H9 (cell line): ENCODE results near the gene KLB. TPM values are rescaled to one million over a fixed set of nuclear protein-coding genes. Genes with fewer than 3 reads are reported as not detected.
"Not testable (repeated sequence)": the region's sequence is repeated elsewhere in the genome, so short reads cannot be mapped to it uniquely, and the experiment has no call there.

Experiments used
- DNase-seq: peaks from one replicate; pipeline ENCODE4 v3.0.0-alpha.2; 2017
- H2AFZ ChIP-seq: one replicate; pipeline ENCODE4 v1.6.1; 2013; ENCODE audit warnings: mild to moderate bottlenecking, low read length, control low read depth, moderate library complexity
- H2AK5ac ChIP-seq: 2 replicates; pipeline ENCODE4 v1.6.1; 2013; ENCODE audit warnings: low read length, control low read depth, mixed read lengths; ENCODE audit not compliant: insufficient read length
- H2BK120ac ChIP-seq: one replicate; pipeline ENCODE4 v1.6.1; 2013; ENCODE audit warnings: low read depth, mild to moderate bottlenecking, low read length, control low read depth, inconsistent platforms; ENCODE audit not compliant: poor library complexity, severe bottlenecking
- H2BK12ac ChIP-seq: 2 replicates; pipeline ENCODE4 v1.6.1; 2013; ENCODE audit warnings: low read length, control low read depth, mixed read lengths, low read depth; ENCODE audit not compliant: insufficient read length
- H2BK15ac ChIP-seq: 2 replicates; pipeline ENCODE4 v1.6.1; 2013; ENCODE audit warnings: low read depth, low read length, control low read depth
- H2BK20ac ChIP-seq: one replicate; pipeline ENCODE4 v1.6.1; 2013; ENCODE audit warnings: low read depth, mild to moderate bottlenecking, low read length, control low read depth, inconsistent platforms; ENCODE audit not compliant: poor library complexity, severe bottlenecking
- H2BK5ac ChIP-seq: 2 replicates; pipeline ENCODE4 v1.6.1; 2013; ENCODE audit warnings: low read length, control low read depth, mixed read lengths; ENCODE audit not compliant: insufficient read length
- H3K14ac ChIP-seq: 2 replicates; pipeline ENCODE4 v1.6.1; 2013; ENCODE audit warnings: low read length, control low read depth; ENCODE audit not compliant: insufficient read depth
- H3K18ac ChIP-seq: 2 replicates; pipeline ENCODE4 v1.6.1; 2013; ENCODE audit warnings: low read depth, mild to moderate bottlenecking, mixed read lengths, low read length, control low read depth; ENCODE audit not compliant: insufficient read length
- H3K23ac ChIP-seq: 2 replicates; pipeline ENCODE4 v1.6.1; 2013; ENCODE audit warnings: low read length, control low read depth, mixed read lengths, low read depth; ENCODE audit not compliant: insufficient read length
- H3K23me2 ChIP-seq: 2 replicates; pipeline ENCODE4 v1.6.1; 2013; ENCODE audit warnings: low read depth, mild to moderate bottlenecking, mixed read lengths, low read length, control low read depth; ENCODE audit not compliant: insufficient read length, poor library complexity, severe bottlenecking
- H3K27ac ChIP-seq: 2 replicates; pipeline ENCODE4 v1.5.1; 2013; ENCODE audit warnings: low read length, control low read depth, mixed read lengths, low read depth; ENCODE audit not compliant: insufficient read length
- H3K27me3 ChIP-seq: 2 replicates; pipeline ENCODE4 v1.6.1; 2013; ENCODE audit warnings: low read length, control low read depth, inconsistent platforms; ENCODE audit not compliant: insufficient read depth
- H3K4ac ChIP-seq: 2 replicates; pipeline ENCODE4 v1.6.1; 2013; ENCODE audit warnings: low read depth, mild to moderate bottlenecking, control low read depth, inconsistent platforms, low read length, moderate library complexity
- H3K4me1 ChIP-seq: 2 replicates; pipeline ENCODE4 v1.6.1; 2013; ENCODE audit warnings: low read length, control low read depth, inconsistent platforms; ENCODE audit not compliant: insufficient read depth
- H3K4me2 ChIP-seq: 2 replicates; pipeline ENCODE4 v1.6.1; 2013; ENCODE audit warnings: low read length, control low read depth, mixed read lengths; ENCODE audit not compliant: insufficient read length, insufficient read depth
- H3K56ac ChIP-seq: 2 replicates; pipeline ENCODE4 v1.6.1; 2013; ENCODE audit warnings: low read depth, mild to moderate bottlenecking, mixed read lengths, low read length, control low read depth; ENCODE audit not compliant: insufficient read length
- H3K79me1 ChIP-seq: 2 replicates; pipeline ENCODE4 v1.6.1; 2013; ENCODE audit warnings: low read depth, mild to moderate bottlenecking, moderate library complexity, low read length, control low read depth, inconsistent platforms; ENCODE audit not compliant: insufficient read depth, poor library complexity, severe bottlenecking
- H3K79me2 ChIP-seq: 2 replicates; pipeline ENCODE4 v1.6.1; 2013; ENCODE audit warnings: low read length, control low read depth, inconsistent platforms; ENCODE audit not compliant: insufficient read depth
- H3K9ac ChIP-seq: 2 replicates; pipeline ENCODE4 v1.6.1; 2013; ENCODE audit warnings: low read length, control low read depth, mixed read lengths; ENCODE audit not compliant: insufficient read length; ENCODE audit errors: extremely low read depth
- H3K9me3 ChIP-seq: one replicate; pipeline ENCODE4 v1.6.1; 2013; ENCODE audit warnings: low read depth, low read length, inconsistent platforms; ENCODE audit not compliant: control insufficient read depth
- H3T11ph ChIP-seq: one replicate; pipeline ENCODE4 v1.6.1; 2013; ENCODE audit warnings: mild to moderate bottlenecking, low read length, control low read depth, inconsistent platforms
- H4K20me1 ChIP-seq: one replicate; pipeline ENCODE4 v1.6.1; 2013; ENCODE audit not compliant: control insufficient read depth, insufficient read length, insufficient read depth
- H4K5ac ChIP-seq: 2 replicates; pipeline ENCODE4 v1.6.1; 2013; ENCODE audit warnings: low read depth, mild to moderate bottlenecking, mixed read lengths, low read length, control low read depth; ENCODE audit not compliant: insufficient read length
- H4K8ac ChIP-seq: replicated peaks from 2 replicates; pipeline ENCODE4 v1.6.1; 2013; ENCODE audit warnings: low read length, control low read depth, mixed read lengths, low read depth; ENCODE audit not compliant: insufficient read length
- H4K91ac ChIP-seq: 2 replicates; pipeline ENCODE4 v1.6.1; 2013; ENCODE audit warnings: low read depth, mild to moderate bottlenecking, moderate library complexity, mixed read lengths, low read length, control low read depth; ENCODE audit not compliant: insufficient read length
- H3K27ac Mint-ChIP-seq, 3 experiments: 2 replicates in 2 of 3; 3 replicates in 1 of 3; pipeline ENCODE4 v1.8.0; 2020 to 2021; ENCODE audit warnings: mixed read lengths in 3 of 3, mild to moderate bottlenecking in 1 of 3, moderate library complexity in 1 of 3
- H3K27me3 Mint-ChIP-seq: 2 replicates; pipeline ENCODE4 v1.8.0; 2021; ENCODE audit warnings: low read depth, mild to moderate bottlenecking, moderate library complexity, mixed read lengths
- H3K36me3 Mint-ChIP-seq, 3 experiments: 2 replicates in 2 of 3; 3 replicates in 1 of 3; pipeline ENCODE4 v1.8.0; 2020 to 2021; ENCODE audit warnings: low read depth in 3 of 3, mixed read lengths in 3 of 3; ENCODE audit not compliant: insufficient read depth in 1 of 3
- H3K4me1 Mint-ChIP-seq, 2 experiments: 2 replicates each; pipeline ENCODE4 v1.8.0; 2020; ENCODE audit warnings: mixed read lengths in 2 of 2
- H3K4me3 Mint-ChIP-seq, 2 experiments: 2 replicates in 1 of 2; 3 replicates in 1 of 2; pipeline ENCODE4 v1.8.0; 2020 to 2021; ENCODE audit warnings: mild to moderate bottlenecking in 2 of 2, mixed read lengths in 2 of 2, moderate library complexity in 1 of 2
- H3K9me3 Mint-ChIP-seq, 2 experiments: 2 replicates in 1 of 2; 3 replicates in 1 of 2; pipeline ENCODE4 v1.8.0; 2020; ENCODE audit warnings: mild to moderate bottlenecking in 2 of 2, mixed read lengths in 2 of 2, moderate library complexity in 1 of 2
- WGBS: extraction: QIAGEN DNeasy Blood & Tissue Kit; methylation state at CpG from one replicate; pipeline ENCODE4 v1.1.7; 2013; ENCODE audit warnings: missing lambda C conversion rate, low lambda C conversion rate, mixed read lengths; ENCODE audit not compliant: insufficient read length; ENCODE audit errors: extremely low coverage; 5-methylcytosine and 5-hydroxymethylcytosine counted together
- total RNA-seq: library from RNA; stranded (reverse); gene quantifications from 2 replicates; pipeline ENCODE4 v1.2.1, GENCODE V29; 2021
- TF ChIP-seq, protein P1 (sequence below): fragments of 200-600 bp; sonication (generic); conservative IDR thresholded peaks from 3 replicates; pipeline ENCODE4 v1.8.0; 2021; ENCODE audit warnings: antibody characterized with exemption, mild to moderate bottlenecking

Gene KLB
- total RNA-seq, 1 experiment from 2014 or later = 0.07 TPM

DNA sequence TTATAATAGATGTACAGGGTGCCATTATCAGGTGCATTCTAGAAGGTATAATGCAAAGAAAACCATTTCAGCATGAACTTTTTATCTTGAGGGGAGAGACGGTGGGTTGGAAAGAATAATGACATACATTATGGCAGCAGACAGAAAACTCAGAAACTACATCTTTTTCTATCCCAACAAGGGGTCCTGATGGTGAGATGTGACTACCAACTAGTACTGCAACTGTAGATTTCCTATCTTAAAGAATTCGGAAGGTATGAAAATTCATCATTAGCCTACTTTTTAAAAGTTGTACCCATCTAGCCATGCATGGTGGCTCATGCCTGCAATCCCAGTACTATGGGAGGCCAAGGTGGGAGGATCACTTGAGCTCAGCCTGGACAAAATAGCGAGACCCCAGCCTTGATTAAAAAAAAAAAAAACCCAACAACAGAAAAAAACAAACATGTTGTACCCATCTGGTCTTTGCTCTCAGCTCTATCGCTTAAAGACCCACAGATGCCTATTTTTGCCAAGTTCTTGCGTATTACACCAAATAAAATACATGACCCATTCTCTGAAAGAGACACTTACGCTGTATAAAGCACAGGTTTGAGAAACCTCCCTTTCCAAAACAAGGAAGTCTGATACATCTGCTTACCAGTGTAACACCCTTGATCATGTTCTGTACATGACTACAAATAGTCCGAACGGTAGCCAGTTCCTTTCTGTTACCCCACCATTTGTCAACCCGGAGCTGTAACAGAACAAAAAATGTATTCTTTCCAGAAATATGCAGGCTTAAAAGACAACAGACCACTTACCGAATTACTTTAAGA is 50.4 kb downstream of the KLB start:
- peak overlapping the region; percentile 99 for H3K4me3 Mint-ChIP-seq
- peaks cover 14% of the 10 kb centered on the region for H3K79me2 ChIP-seq
- no peak overlapping the region for H3K18ac ChIP-seq
- no peaks in the 10 kb centered on the region for H3K27me3 Mint-ChIP-seq
- no CpG with 5 or more reads among the region's 10 CpGs for WGBS
- no peak overlapping the region for H3K27ac ChIP-seq
- peak overlapping the region; percentile 99 to 100 (median 100); a peak in 5 of 7 replicates for H3K27ac Mint-ChIP-seq
- no peak overlapping the region for H4K8ac ChIP-seq
- no peak overlapping the region for H3K56ac ChIP-seq
- no peak overlapping the region for H3K23ac ChIP-seq
- H3K23me2 ChIP-seq = no peaks in the 10 kb centered on the region
- H3K36me3 Mint-ChIP-seq = peaks cover 55 to 73% (median 72%) of the 10 kb centered on the region in 3 experiments
- H2BK20ac ChIP-seq = no peak overlapping the region
- no peak overlapping the region for H2BK15ac ChIP-seq
- no peaks in the 10 kb centered on the region for H4K20me1 ChIP-seq
- peaks cover 2% of the 10 kb centered on the region; the same call in 1 of the 2 replicates for H3K4me1 ChIP-seq
- no peak overlapping the region for H3K4ac ChIP-seq
- H3K4me2 ChIP-seq = peak overlapping the region; percentile 78
- H3K14ac ChIP-seq = no peak overlapping the region
- no peak overlapping the region for H2BK120ac ChIP-seq
- H2AK5ac ChIP-seq = no peak overlapping the region
- H2BK5ac ChIP-seq = no peak overlapping the region
- H3K4me1 Mint-ChIP-seq = peaks cover 14 to 19% of the 10 kb centered on the region in 2 experiments
- H3T11ph ChIP-seq = no peak overlapping the region
- H4K91ac ChIP-seq = no peak overlapping the region
- peaks cover 6% of the 10 kb centered on the region for H3K79me1 ChIP-seq
- peak overlapping the region; percentile 99 for H3K9ac ChIP-seq
- H2AFZ ChIP-seq = no peak overlapping the region
- DNase-seq = no peak
- H3K9me3 ChIP-seq = no peaks in the 10 kb centered on the region
- no peak overlapping the region for H2BK12ac ChIP-seq
- TF ChIP-seq, protein P1, sequence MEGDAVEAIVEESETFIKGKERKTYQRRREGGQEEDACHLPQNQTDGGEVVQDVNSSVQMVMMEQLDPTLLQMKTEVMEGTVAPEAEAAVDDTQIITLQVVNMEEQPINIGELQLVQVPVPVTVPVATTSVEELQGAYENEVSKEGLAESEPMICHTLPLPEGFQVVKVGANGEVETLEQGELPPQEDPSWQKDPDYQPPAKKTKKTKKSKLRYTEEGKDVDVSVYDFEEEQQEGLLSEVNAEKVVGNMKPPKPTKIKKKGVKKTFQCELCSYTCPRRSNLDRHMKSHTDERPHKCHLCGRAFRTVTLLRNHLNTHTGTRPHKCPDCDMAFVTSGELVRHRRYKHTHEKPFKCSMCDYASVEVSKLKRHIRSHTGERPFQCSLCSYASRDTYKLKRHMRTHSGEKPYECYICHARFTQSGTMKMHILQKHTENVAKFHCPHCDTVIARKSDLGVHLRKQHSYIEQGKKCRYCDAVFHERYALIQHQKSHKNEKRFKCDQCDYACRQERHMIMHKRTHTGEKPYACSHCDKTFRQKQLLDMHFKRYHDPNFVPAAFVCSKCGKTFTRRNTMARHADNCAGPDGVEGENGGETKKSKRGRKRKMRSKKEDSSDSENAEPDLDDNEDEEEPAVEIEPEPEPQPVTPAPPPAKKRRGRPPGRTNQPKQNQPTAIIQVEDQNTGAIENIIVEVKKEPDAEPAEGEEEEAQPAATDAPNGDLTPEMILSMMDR = no peak
- no peaks in the 10 kb centered on the region; a peak in 1 of 5 replicates for H3K9me3 Mint-ChIP-seq
- H4K5ac ChIP-seq = no peak overlapping the region
- no peaks in the 10 kb centered on the region for H3K27me3 ChIP-seq

DNA sequence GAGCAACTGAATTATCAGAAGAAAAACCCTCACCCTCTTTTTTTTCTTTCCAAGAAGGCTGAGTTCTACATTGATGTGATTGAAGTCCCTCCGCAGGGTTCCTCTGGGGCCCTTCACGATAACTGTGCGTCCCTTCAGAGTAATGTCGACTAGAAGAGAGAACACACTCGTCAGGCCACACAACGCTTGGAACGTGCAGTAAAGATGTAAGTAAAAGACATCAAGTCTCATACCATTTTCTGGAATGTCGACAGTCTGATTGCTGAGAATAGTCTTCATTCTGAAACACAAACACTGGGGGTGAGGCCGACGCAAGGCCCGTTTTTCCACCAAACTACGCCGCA is 51.4 kb downstream of the KLB start:
- not testable (repeated sequence) for H3K9me3 Mint-ChIP-seq, H3K4me1 ChIP-seq, H4K20me1 ChIP-seq, H3K56ac ChIP-seq, H2BK5ac ChIP-seq, H3K27me3 Mint-ChIP-seq, H2BK12ac ChIP-seq, H3K23me2 ChIP-seq, H3K9me3 ChIP-seq, H2AK5ac ChIP-seq, H2BK20ac ChIP-seq, H3K79me1 ChIP-seq, H3K23ac ChIP-seq, DNase-seq, H3K27me3 ChIP-seq, H2BK15ac ChIP-seq, H2AFZ ChIP-seq
- Histone ChIP-seq H3K14ac (peak overlapping the region; percentile 93), H3K79me2 (peaks cover 14% of the 10 kb centered on the region), H4K5ac (peak overlapping the region; percentile 90), H3K4ac (peak overlapping the region; percentile 58; the same call in 1 of the 2 replicates), H3T11ph (peak overlapping the region; percentile 20), H3K9ac (peak overlapping the region; percentile 99), H2BK120ac (peak overlapping the region; percentile 62), H4K91ac (peak overlapping the region; percentile 63), H3K18ac (peak overlapping the region; percentile 93), H3K27ac (peak overlapping the region; percentile 10), H4K8ac (peak overlapping the region; percentile 20), H3K4me2 (peak overlapping the region; percentile 78)
- peak overlapping the region; percentile 99 to 100 (median 100) for H3K27ac Mint-ChIP-seq
- H3K36me3 Mint-ChIP-seq = peaks cover 48 to 65% (median 63%) of the 10 kb centered on the region in 3 experiments
- peak overlapping the region; percentile 99 for H3K4me3 Mint-ChIP-seq
- no CpG with 5 or more reads among the region's 13 CpGs for WGBS
- H3K4me1 Mint-ChIP-seq = peaks cover 12 to 18% of the 10 kb centered on the region in 2 experiments
